Iris pigment epithelial cell (primary cell): Measurements from ENCODE around the gene POLR3H.

Experiments
- DNase-seq: peaks from one replicate; pipeline ENCODE4 v3.0.0-alpha.2; 2011; ENCODE audit warnings: low read depth

The POLR3H gene

DNA sequence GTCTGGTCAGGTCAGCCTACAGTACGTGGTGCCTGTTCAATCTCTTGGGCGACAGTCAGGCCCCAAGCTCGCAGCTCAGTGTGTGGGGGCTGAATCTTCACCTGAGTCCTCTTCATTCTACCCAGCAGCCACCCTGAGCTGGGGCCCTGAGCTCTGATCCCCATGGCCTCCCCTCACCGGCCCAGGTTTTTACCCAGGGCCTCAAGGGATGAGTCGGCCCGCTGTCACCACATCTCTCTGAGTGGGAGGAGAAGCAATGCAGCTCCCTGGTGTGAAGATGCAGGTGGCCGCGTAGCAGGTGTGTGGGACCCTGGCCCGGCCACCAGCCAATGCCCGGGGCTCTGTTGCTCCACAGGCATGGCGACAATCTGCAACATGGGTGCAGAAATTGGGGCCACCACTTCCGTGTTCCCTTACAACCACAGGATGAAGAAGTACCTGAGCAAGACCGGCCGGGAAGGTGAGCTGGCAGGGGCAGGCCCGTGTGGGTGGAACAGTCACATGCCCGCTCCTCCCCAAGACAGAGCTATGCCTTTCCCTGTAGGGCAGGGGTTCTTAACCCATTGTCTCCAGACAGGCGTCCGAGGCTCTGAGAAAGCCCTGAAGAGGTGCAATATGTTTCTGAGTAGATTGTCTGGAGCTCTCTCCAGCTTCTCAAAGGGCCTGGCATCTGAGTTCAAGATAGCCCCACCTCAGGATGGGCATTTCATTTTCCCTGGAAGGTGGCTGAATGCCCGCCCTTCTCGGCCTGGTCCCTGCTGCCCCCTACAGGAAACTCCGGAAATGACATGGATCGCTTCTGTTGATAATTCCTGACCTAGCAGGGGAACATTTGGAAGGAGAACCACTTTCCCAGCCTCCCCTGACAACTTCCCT is 26.9 kb downstream of the POLR3H start:
- DNase-seq = peak; percentile 39

- no peak for DNase-seq
These were observed 27.8 kb downstream of the POLR3H start for GRCh38 chr22:41516462-41516861.

DNA sequence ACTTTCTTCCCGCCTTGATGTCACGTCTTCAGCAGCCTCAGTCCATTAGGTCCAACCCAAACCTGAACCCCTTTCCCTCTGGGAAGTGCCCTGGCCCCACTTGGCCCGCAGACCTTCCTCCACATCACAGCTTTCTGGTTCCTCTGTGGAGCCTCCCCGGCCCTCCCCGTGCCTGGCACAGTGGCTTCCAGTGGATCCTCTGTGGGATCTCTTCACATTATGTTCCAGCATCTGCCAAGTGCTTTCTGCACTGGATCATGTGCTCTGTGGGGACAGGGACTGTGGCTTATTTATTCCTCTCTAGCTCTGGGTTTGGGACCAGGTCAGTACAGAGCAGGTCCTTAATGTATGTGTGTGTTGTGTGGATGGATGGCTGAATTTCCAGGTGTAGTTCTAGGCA is 30.9 kb downstream of the POLR3H start:
- no peak for DNase-seq

GRCh38 chr22:41512421-41513194 is 31.7 kb downstream of the POLR3H start:
- peak; percentile 84 for DNase-seq

GRCh38 chr22:41511521-41511968 is 32.7 kb downstream of the POLR3H start:
- no peak for DNase-seq

GRCh38 chr22:41508770-41509170 is 35.5 kb downstream of the POLR3H start:
- DNase-seq = no peak

GRCh38 chr22:41507330-41508063 is 36.8 kb downstream of the POLR3H start:
- no peak for DNase-seq

- DNase-seq = no peak
These were observed 38.6 kb downstream of the POLR3H start for GRCh38 chr22:41505511-41506220.

DNA sequence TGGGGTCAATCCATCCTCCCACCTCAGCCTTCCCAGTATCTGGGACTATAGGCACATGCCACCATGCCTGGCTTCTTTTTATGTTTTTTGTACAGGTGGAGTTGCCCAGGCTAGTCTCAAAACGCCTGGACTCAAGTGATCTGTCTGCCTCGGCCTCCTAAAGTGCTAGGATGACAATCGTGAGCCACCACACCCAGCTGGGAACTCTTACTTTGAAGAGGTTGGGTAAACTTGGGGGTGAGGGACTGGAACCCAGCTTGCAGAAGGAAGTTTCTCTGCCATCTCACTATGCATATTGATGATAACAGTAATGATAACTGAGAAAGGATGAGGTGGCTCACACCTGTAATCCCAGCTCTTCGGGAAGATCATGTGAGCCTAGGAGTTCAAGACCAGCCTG is 39.5 kb downstream of the POLR3H start:
- no peak for DNase-seq

GRCh38 chr22:41504397-41504796 is 39.9 kb downstream of the POLR3H start:
- no peak for DNase-seq

DNA sequence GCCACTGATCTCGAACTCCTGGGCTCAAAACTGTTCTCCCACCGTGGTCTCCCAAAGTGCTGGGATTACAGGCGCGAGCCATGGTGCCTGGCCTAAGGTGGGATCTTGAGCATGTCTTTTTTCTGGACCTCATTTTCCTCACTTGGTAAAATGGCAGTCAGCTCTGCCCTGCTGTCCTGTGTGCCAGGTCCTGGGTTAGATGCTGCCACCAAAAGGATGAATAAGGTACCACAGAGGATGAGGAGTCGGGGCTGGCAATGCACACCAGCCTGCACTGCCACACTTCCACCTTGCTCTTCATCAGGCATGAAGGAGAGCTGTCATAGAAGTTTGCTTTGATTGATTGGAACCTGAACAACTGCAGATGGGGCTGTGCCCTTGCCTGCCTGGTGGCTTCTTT is 43.1 kb downstream of the POLR3H start:
- DNase-seq = no peak

- DNase-seq = no peak
These were observed 44.0 kb downstream of the POLR3H start for GRCh38 chr22:41500303-41500702.

DNA sequence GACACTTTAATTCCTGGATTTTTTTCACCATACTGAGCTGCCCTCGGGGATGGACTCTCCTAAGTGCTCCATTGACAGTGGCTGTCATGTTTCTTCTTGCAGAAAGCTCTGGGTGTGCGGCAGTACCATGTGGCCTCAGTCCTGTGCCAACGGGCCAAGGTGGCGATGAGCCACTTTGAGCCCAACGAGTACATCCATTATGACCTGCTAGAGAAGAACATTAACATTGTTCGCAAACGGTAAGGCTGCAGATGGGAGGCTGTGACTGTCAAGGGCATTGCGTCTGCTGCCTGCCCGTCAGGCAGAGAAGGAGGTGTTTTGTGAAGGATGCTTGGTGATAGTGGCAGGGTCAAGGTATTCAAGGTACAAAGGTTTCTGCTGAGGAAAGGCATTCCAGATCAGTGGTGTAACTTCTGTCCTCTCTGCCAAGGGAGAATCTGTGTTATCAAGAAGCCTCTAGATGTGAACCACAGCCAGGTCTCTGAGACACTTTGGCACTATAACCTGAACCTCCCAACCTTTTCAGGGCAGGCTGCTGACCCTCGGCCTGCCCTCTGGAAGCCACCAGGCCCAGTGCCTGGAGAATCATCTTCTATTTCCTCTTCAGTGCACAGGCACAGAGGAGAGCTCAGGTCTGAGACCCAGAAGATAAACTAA is 44.5 kb downstream of the POLR3H start:
- DNase-seq = no peak

- no peak for DNase-seq
These were observed 45.9 kb downstream of the POLR3H start for GRCh38 chr22:41498303-41498835.

DNA sequence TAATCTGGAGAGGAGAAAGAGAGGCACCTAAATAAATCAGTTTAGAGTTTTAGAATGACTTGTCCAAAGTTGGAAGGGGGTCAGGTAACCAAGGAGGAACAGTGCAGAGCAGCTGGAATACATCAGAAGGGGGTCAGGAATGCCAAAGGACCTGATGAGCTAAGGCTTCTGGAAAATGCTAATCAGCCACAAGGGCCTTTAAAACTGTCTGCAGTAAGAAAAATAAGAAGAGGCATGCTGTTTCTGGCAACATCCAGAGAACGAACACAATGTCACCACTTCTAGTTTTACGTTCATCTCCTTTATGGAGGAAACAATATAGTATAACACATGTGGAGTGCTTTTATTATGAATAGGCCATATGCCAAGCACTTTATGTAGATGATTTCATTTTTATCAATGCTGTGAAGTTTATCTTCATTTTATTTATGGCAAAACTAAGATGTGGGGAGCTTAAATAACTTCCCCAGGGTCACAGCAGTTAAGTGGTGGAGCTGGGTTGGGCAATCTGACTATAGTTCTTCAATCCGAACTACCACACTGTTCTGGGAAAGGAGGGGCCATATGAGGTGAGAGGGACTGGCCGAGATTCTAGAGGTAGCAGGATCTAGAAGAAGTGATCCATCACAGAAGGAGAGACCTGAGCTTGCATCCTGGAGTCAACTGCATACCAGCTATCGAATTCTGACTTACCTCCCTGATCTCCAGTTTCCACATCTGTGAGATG is 52.7 kb downstream of the POLR3H start:
- no peak for DNase-seq

DNA sequence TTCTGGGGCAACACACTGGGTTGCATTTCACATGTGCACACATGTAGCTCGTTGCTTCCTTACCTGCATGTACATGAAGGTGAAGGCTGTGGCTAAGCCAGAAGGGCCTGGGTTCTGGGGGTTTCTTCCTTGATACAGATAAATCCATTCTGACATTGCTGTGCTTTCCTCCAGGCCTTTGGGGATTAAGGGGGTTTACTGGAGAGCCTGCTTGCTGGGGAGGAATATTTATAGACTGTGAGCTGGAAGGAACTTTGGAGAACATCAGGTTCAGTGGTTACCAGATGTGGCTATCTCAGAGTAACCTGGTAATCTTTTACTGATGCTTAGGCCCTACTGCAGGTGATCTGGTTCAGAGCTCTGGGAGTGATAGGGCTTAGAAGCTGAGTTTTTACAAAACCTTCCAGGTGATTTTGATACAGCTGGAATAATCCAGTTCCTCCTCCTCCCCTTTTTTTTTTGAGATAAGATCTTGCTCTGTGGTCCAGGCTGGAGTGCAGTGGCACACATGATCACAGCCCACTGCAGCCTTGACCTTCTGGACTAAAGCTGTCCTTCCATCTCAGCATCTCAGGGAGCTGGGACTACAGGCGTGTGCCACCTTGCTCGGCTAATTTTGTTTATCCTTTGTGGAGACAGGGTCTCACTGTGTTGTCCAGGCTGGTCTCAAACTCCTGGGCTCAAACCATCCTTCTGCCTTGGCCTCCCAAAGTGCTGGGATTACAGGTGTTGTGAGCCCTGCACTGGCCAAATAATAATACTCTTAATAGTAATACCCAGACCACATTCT is 55.5 kb downstream of the POLR3H start:
- no peak for DNase-seq

DNA sequence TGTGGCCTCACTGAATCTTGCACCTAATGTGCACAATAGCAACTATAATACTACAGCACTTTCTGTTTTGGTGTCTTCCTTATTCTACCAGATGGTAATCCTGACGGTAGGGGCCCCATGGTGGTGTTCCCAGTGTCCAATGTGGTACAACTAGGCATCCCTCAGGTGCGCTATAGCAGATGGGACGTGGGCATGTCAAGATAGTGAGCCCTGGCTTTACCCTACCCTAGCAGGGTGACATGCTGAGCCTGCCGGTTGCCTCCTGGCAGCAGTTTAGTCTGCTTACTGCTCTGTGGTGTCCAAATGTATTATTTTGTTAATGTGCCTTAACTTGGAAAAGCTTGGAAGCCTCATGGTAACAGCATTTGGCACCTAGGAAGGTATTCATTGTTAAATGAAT is 56.2 kb downstream of the POLR3H start:
- DNase-seq = no peak

- DNase-seq = no peak
These were observed 57.0 kb downstream of the POLR3H start for GRCh38 chr22:41487037-41487935.
